ENCODE results near the gene OR5H2.
"Not testable (repeated sequence)": the region's sequence is repeated elsewhere in the genome, so short reads cannot be mapped to it uniquely, and the experiment has no call there.

OR5H2 gene

GRCh38 chr3:98282205-98282604 is at the start of gene OR5H2:
OR5H2 (plus strand) TSS chr3:98282505; CDS start chr3:98282903, 398 bp downstream.
- TF ChIP-seq GATA1 (IDR thresholded peaks at IDR 0.05; ENCODE audit: low read depth, low read length), result no peak
- TF ChIP-seq POLR2A (IDR thresholded peaks at IDR 0.05; ENCODE audit: low read length), result no peak
- DNase-seq, result peak; percentile 2 to 5

GRCh38 chr3:98233468-98233867 is 48.8 kb upstream of the OR5H2 start:
- TF ChIP-seq GATA1 (IDR thresholded peaks at IDR 0.05; ENCODE audit: low read depth, low read length), result no peak
- no peak for TF ChIP-seq POLR2A (IDR thresholded peaks at IDR 0.05; ENCODE audit: low read length)
- no peak for DNase-seq

GRCh38 chr3:98240131-98240530 is 42.2 kb upstream of the OR5H2 start:
- DNase-seq, result no peak
- TF ChIP-seq GATA1 (IDR thresholded peaks at IDR 0.05; ENCODE audit: low read depth, low read length), result no peak
- TF ChIP-seq POLR2A (IDR thresholded peaks at IDR 0.05; ENCODE audit: low read length), result no peak

- DNase-seq, result no peak
- TF ChIP-seq POLR2A (IDR thresholded peaks at IDR 0.05; ENCODE audit: low read length), result no peak
- TF ChIP-seq GATA1 (IDR thresholded peaks at IDR 0.05; ENCODE audit: low read depth, low read length), result no peak
These were observed 40.1 kb upstream of the OR5H2 start for GRCh38 chr3:98242155-98242554.

GRCh38 chr3:98243843-98244242 is 38.5 kb upstream of the OR5H2 start:
- TF ChIP-seq GATA1 (IDR thresholded peaks at IDR 0.05; ENCODE audit: low read depth, low read length) (no peak), POLR2A (IDR thresholded peaks at IDR 0.05; ENCODE audit: low read length) (no peak)
- DNase-seq, result no peak

- no peak for DNase-seq
- TF ChIP-seq POLR2A (IDR thresholded peaks at IDR 0.05; ENCODE audit: low read length) (no peak), GATA1 (IDR thresholded peaks at IDR 0.05; ENCODE audit: low read depth, low read length) (no peak)
These were observed 36.2 kb upstream of the OR5H2 start for GRCh38 chr3:98246142-98246541.

GRCh38 chr3:98256026-98256425 is 26.3 kb upstream of the OR5H2 start:
- not testable (repeated sequence) for DNase-seq

- peak; percentile 14 to 32 for DNase-seq
- no peak for TF ChIP-seq POLR2A (IDR thresholded peaks at IDR 0.05; ENCODE audit: low read length)
- no peak for TF ChIP-seq GATA1 (IDR thresholded peaks at IDR 0.05; ENCODE audit: low read depth, low read length)
These were observed 22.6 kb upstream of the OR5H2 start for GRCh38 chr3:98259707-98260106.

- no peak for DNase-seq
- TF ChIP-seq GATA1 (IDR thresholded peaks at IDR 0.05; ENCODE audit: low read depth, low read length), result no peak
- TF ChIP-seq POLR2A (IDR thresholded peaks at IDR 0.05; ENCODE audit: low read length), result no peak
These were observed 20.3 kb upstream of the OR5H2 start for GRCh38 chr3:98262046-98262445.

- TF ChIP-seq POLR2A (IDR thresholded peaks at IDR 0.05; ENCODE audit: low read length) (no peak), GATA1 (IDR thresholded peaks at IDR 0.05; ENCODE audit: low read depth, low read length) (no peak)
- DNase-seq, result no peak
These were observed 18.4 kb upstream of the OR5H2 start, which contains the start of gene OR5H6 for GRCh38 chr3:98263944-98264343. OR5H6 (plus strand) TSS chr3:98264244; CDS start chr3:98264333, 89 bp downstream.

- no peak for DNase-seq
- TF ChIP-seq POLR2A (IDR thresholded peaks at IDR 0.05; ENCODE audit: low read length) (no peak), GATA1 (IDR thresholded peaks at IDR 0.05; ENCODE audit: low read depth, low read length) (no peak)
These were observed 12.5 kb upstream of the OR5H2 start for GRCh38 chr3:98269846-98270245.

- TF ChIP-seq GATA1 (IDR thresholded peaks at IDR 0.05; ENCODE audit: low read depth, low read length), result no peak
- no peak for TF ChIP-seq POLR2A (IDR thresholded peaks at IDR 0.05; ENCODE audit: low read length)
These were observed 10.2 kb upstream of the OR5H2 start for GRCh38 chr3:98272126-98272525.

GRCh38 chr3:98274914-98275313 is 7.4 kb upstream of the OR5H2 start:
- DNase-seq, result no peak
- TF ChIP-seq GATA1 (IDR thresholded peaks at IDR 0.05; ENCODE audit: low read depth, low read length), result no peak
- TF ChIP-seq POLR2A (IDR thresholded peaks at IDR 0.05; ENCODE audit: low read length), result no peak

More at GRCh38 chr3:98272126-98272525, 10.2 kb upstream of the OR5H2 start:
- DNase-seq, result no peak

- no peak for DNase-seq
- TF ChIP-seq POLR2A (IDR thresholded peaks at IDR 0.05; ENCODE audit: low read length), result no peak
- TF ChIP-seq GATA1 (IDR thresholded peaks at IDR 0.05; ENCODE audit: low read depth, low read length), result no peak
These were observed 8.6 kb downstream of the OR5H2 start for GRCh38 chr3:98290916-98291315.

- DNase-seq, result no peak
- no peak for TF ChIP-seq POLR2A (IDR thresholded peaks at IDR 0.05; ENCODE audit: low read length)
These were observed 9.1 kb downstream of the OR5H2 start for GRCh38 chr3:98291332-98291957.

GRCh38 chr3:98322101-98322500 is 39.8 kb downstream of the OR5H2 start:
- TF ChIP-seq GATA1 (IDR thresholded peaks at IDR 0.05; ENCODE audit: low read depth, low read length), result no peak
- no peak for TF ChIP-seq POLR2A (IDR thresholded peaks at IDR 0.05; ENCODE audit: low read length)
- no peak for DNase-seq

Data from erythroblast (primary cell).